NCI-H526 (cell line): ENCODE data around the gene CTDSPL.

Source experiments
- DNase-seq, 2 experiments: peaks; one replicate each; lab custom pipeline; 2025; lab: John Stamatoyannopoulos, UW

Gene CTDSPL

GRCh38 chr3:37916685-37917084 is 55.0 kb downstream of the CTDSPL start:
- no peak for DNase-seq

DNA sequence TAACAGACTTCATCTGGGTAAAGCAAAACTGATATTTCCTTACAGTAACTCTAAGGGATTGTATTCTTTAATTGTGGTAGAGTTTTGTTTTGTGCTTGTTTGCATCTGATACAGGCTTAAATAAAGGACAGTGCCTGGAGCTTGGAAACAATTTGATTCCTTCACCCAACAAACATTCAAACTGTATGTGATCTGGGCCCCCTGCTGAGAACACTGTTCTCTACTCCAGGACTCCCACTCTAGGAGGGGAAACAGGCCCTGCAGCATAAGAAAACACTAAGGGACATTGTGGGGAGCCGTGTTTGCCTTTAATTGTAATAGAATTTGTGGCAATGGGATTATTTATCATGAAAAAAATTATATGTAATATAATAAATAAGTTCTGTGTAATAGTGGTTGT is 56.9 kb downstream of the CTDSPL start:
- no peak for DNase-seq

- no peak for DNase-seq
These were observed 58.5 kb downstream of the CTDSPL start for GRCh38 chr3:37920156-37920699.

GRCh38 chr3:37921025-37921424 is 59.3 kb downstream of the CTDSPL start:
- no peak for DNase-seq

DNA sequence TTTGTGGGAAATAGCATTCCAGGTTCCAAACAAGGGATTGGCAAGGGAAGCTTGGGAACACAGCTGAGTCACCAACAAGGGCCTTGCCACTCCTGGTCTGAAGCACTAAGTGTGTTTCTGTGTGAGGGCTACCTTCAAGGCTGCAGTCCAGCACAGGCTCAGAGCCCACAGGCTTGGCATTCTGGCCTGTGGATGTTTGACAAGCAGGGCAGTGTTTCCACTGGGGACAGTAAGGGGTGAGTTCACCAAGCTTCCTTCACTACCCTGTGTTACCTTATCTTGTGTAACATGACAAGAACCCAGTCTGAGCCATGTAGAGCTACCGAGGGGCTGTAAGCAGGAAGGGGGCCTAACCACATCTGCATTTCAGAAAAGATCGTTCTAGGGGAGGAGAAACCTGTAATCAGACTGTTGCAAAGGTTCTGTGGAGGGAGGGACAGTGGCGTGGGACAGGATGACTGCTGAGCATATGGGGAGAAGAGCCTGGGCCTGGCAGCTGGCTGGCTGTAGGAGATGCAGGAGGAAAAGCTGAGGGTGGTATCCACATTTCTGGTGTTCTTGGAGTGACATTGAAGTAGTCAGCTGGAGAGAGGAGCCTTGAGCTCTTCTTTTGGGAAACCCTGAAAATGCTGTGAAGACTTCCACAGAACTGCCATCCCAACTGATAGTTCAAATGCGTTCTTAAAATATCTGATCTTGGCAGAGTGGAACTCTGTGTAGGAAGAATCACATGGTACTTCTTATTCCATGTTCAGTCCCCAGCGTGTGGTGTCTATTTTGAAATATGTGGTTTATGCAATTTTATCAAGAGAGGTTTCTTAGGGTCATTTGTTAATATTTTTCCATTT is 61.3 kb downstream of the CTDSPL start:
- DNase-seq, result no peak

- no peak for DNase-seq
These were observed 61.9 kb downstream of the CTDSPL start for GRCh38 chr3:37923569-37924040.

- no peak for DNase-seq
These were observed 62.8 kb downstream of the CTDSPL start for GRCh38 chr3:37924453-37924852.

DNA sequence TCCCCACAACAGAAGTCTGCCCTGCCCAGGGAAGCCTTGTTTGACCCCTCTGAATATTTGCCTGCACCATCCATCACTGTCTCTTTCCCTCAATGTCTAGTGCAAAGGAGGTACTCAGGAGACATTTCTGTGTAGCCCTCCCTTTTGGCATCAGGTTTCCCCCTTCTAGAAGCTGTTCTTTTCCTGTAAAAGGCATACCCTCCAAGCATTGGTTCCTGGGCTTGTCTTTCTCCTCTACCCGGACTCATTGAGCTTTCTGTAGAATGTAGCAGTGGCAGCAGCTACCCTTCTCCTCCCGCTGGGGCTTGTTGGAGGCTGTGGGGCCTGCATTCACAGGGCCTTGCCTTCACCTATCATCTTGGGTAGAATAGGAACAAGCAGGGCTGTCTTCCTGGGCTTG is 63.5 kb downstream of the CTDSPL start:
- no peak for DNase-seq

GRCh38 chr3:37926611-37927010 is 64.9 kb downstream of the CTDSPL start:
- no peak for DNase-seq

DNA sequence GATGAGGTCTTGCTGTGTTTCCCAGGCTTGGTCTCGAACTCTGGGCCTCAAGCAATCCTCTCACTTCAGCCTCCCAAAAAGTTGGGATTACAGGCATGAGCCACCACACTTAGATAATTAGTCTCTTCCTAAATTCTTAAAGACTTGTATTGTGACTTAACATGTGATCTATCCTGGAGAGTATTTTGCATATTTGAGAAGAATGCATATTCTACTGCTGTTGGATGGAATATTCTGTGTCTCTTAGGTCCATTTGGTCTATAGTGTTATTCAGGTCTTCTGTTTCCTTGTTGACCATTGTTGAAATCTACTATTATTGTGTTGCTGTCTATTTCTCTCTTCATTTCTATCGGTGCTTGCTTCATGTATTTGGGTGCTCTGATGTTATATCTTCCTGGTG is 68.8 kb downstream of the CTDSPL start:
- DNase-seq, result no peak

DNA sequence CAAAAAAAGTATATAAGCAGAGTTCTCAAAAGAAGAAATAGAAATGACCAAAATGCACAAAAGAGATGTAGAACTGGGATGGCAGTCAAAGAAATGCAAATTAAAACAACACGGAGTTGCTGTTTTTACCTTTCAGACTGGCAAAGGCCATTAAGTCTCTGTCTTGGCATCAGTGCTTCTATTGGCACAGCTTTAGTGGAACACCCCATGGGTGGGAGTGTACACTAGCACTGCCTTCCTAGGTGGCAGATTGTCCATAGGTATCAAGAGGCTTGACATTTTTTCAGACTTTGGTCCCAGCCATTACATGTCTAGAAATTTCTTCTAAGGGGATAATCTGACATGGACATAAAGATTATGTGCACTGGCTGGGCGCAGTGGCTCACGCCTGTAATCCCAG is 70.8 kb downstream of the CTDSPL start:
- DNase-seq, result no peak

- no peak for DNase-seq
These were observed 73.1 kb downstream of the CTDSPL start for GRCh38 chr3:37934631-37935289.

GRCh38 chr3:37935290-37935668 is 73.6 kb downstream of the CTDSPL start:
- DNase-seq, result no peak

GRCh38 chr3:37935756-37936666 is 74.3 kb downstream of the CTDSPL start:
- peak in 1 of 2 experiments; percentile 30 for DNase-seq

DNA sequence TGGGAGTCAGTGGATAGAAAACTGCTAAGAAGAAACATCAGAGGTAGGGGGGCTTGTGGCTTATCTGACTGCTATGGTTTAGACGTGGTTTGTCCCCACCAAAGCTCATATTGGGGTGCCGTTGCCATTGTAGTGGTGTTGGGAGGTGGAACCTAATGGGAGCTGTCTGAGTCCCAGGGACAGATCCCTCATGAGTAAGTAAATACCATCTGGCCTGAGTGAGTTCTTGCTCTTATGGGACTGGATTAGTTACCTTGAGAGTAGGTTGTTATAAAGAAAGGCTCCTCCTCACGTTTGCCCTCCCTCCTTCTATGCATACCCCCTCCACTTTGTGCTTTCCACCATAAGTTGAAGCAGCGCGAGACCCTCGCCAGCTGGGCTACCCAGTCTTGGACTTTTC is 75.5 kb downstream of the CTDSPL start:
- DNase-seq, result no peak

- DNase-seq, result no peak
These were observed 76.3 kb downstream of the CTDSPL start for GRCh38 chr3:37938011-37938410.

- no peak for DNase-seq
These were observed 78.7 kb downstream of the CTDSPL start for GRCh38 chr3:37940242-37940908.

- DNase-seq, result no peak
These were observed 80.2 kb downstream of the CTDSPL start for GRCh38 chr3:37941608-37942508.

DNA sequence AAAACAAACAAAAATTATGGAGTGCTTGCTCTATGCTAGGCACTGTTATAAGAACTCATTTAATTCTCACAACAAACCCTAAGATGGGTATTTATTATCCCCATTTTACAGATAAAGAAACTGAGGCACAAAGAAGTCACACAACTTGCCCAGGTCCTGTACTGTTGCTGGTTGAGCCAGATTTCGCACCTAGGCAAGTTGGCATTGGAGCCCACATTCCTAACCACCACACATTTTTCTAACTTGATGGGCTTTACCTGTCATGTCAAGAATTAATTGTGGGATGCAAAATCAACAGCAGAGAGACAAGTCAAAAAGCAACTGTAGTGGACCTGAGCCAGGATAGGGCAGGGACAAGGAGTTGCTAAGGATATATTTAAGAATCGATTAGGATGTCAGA is 81.0 kb downstream of the CTDSPL start:
- DNase-seq, result no peak

DNA sequence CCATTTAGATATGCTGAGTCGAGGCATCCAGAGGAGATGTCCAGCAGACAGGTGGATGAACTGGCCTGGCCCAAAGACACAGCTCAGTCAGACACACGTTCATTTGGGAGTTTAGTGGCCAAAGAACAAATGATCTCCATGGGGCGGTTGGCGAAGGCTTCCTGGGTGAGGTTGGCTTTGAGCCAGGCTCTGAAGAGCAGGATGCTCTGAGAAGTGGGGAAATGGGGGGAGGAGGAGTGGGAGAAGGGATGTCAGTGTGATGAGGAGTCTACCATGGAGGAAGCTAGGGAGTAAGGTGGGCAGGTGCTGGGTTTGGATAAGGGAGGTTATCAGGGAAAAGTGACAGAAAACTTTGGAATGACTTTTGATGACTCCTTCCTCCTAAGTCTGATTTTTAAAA is 81.4 kb downstream of the CTDSPL start:
- DNase-seq, result no peak
